Muscle of arm (tissue), 12 donors: ENCODE results near the gene MAN1B1. TPM values are rescaled to one million over a fixed set of nuclear protein-coding genes. Genes with fewer than 3 reads are reported as not detected.
"Not testable (repeated sequence)": the region's sequence is repeated elsewhere in the genome, so short reads cannot be mapped to it uniquely, and the experiment has no call there.

Source experiments
- DNase-seq: peaks from one replicate; pipeline ENCODE4 v3.0.0-alpha.2; 2013
- polyA plus RNA-seq, 12 donors: library from polyadenylated mRNA; unstranded; fragments of 120-200 nt; gene quantifications; one replicate each; pipeline ENCODE4 v1.2.1, GENCODE V29; 2013; ENCODE audit not compliant: insufficient read length in 12 of 12

The MAN1B1 gene
- polyA plus RNA-seq, 12 donors, result 34.2 to 65.1 (median 37.7) TPM; not detected in 1

- not testable (repeated sequence) for DNase-seq
Observed at GRCh38 chr9:137123952-137124462, 37.2 kb downstream of the MAN1B1 start.

GRCh38 chr9:137126786-137127185 is 40.0 kb downstream of the MAN1B1 start:
- no peak for DNase-seq

- no peak for DNase-seq
Observed at GRCh38 chr9:137127301-137128157, 40.7 kb downstream of the MAN1B1 start.

- DNase-seq, result no peak
Observed at GRCh38 chr9:137128158-137128861, 41.5 kb downstream of the MAN1B1 start.

GRCh38 chr9:137128862-137129455 is 42.2 kb downstream of the MAN1B1 start:
- DNase-seq, result no peak

DNA sequence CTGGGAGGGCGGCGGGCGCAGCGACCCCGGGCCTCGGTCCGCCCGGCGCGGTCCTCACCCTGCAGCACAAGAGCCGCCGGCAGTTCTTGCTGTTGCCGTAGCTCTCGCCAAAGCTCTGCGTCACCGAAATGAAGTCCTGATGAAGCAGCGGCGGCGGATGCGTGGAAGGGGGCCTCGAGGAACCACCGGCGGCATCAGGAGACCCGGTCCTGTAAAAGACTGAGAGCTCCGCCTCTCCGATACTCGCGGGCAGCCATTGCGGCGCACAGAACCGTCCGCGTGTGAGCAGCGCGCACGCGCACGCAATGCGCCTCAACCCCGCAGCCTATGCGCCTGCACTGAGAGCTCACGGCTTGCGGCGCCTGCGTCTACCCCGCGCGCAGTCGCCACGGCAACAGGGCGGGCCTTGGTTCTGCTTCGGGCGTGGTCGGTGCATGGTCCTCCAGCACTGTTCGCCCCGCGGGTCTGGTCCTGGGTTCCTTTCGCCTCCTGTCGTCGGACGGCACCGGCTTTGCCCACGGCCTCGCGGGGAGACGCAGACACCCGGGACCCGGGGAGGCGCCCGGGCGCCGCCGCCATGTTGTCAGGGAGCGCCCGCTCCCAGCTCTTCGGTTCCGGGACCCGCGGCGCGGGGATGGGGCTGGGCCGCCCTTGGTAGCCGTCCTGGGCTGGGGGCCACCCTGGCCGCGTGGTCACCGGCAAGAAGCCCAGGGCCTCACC is 42.8 kb downstream of the MAN1B1 start:
- DNase-seq, result peak; percentile 85

GRCh38 chr9:137130176-137130755 is 43.5 kb downstream of the MAN1B1 start:
- no peak for DNase-seq

- DNase-seq, result no peak
Observed at GRCh38 chr9:137134191-137134590, 47.4 kb downstream of the MAN1B1 start.

DNA sequence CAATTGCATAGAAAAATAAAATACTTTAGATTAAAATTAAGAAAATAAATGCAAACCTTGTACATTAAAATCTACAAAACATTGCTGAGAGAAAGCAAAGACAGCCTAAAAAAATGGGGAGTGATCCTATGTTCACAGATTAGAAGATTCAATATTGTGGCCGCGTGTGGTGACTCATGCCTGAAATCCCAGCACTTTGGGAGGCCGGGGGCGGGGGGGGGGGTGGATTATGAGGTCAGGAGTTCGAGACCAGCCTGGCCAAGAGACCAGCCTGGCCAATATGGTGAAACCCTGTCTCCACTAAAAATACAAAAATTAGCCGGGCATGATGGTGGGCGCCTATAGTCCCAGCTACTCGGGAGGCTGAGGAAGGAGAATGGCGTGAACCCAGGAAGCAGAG is 48.4 kb downstream of the MAN1B1 start:
- not testable (repeated sequence) for DNase-seq

DNA sequence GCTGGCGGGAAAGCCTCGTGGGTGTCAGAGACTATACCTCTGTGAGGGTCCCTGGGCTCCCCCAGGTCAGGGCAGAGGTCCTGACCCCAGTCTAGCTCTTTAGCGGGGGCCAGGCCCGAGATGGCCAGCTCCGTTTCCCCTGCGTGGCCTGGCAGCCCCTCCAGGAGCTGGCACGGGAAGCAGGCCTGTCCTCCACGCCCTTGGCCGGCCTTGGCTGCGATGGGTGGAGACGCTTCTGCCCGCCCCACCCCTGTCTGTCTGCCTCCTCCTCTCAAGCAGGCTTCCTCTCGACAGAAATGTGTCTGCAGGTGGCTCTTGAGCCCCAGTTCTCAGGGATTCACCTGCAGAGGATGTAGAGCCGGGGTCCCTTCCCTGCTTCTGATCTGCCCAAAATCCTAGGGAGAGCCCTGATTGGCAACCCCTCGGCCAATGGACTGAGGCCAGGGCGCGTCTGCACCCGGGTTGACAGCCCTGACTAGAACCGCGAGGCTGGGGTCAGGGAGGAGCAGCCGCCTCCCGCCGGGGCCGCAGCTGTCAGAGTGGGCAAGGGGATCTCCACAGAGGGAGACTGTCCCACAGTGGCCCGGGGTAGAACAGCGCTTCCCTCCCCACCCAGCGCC is 49.6 kb downstream of the MAN1B1 start:
- DNase-seq, result no peak

DNA sequence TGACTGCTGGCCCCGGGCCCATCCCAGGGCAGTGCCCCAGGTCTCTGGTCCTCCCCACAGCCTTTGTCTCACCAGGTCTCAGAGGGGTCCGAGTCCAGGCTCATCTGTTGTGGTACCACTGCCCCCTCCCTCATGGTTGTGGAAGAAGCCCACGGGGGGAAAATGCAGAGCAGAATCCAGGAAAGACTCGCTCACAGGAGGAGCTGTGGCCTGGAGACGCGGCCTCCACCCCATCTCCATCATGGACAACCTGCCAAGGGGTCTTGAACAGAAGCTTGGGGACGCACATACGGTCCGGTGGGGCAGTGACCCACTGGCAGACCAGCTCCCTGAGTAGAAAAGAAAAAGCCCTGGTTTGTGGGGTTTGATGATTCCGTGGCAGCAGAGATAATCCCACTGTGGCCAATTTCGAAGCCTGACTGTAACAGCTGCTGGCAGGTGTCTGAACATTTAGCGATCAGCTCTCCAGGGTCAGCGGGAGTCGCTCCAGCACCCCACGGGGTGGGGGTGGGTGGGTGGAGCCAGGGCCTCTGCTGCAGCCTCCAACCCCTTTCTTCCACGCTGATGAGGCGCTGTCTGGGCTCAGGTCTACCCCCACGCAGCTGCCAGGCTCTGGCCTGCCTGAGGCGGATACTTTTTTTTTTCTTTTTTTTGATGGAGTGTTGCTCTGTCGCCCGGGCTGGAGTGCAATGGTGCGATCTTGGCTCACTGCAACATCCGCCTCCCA is 50.3 kb downstream of the MAN1B1 start:
- DNase-seq, result no peak

GRCh38 chr9:137138058-137138721 is 51.4 kb downstream of the MAN1B1 start:
- no peak for DNase-seq

GRCh38 chr9:137138722-137139467 is 52.1 kb downstream of the MAN1B1 start, which contains the start of gene GRIN1:
Gene GRIN1, plus strand, starts transcription at chr9:137139154. Its CDS starts 333 bp downstream, at chr9:137139487.
- DNase-seq, result peak; percentile 40

DNA sequence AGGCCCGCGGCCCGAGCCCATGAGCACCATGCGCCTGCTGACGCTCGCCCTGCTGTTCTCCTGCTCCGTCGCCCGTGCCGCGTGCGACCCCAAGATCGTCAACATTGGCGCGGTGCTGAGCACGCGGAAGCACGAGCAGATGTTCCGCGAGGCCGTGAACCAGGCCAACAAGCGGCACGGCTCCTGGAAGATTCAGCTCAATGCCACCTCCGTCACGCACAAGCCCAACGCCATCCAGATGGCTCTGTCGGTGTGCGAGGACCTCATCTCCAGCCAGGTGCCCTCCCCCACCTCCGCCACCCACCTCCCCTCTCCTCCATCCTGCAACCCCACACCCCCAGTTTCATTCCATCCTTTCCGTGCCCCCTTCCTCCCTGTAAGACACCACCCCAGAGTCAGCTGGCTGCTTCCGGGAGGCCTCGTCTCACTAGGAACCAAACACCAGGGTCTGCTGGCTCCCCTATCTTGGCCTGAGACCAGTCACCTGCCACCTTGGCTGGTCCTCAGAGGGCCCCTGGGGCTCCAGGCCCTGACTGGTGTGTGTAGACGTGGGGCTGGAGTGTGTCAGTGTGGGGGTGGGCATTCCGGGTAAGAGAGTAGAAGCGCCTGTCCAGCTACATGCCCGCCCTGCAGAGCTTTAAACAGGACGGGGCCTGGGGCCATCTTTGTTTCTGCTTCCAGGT is 52.8 kb downstream of the MAN1B1 start:
- DNase-seq, result no peak

GRCh38 chr9:137140151-137141012 is 53.6 kb downstream of the MAN1B1 start:
- DNase-seq, result no peak

DNA sequence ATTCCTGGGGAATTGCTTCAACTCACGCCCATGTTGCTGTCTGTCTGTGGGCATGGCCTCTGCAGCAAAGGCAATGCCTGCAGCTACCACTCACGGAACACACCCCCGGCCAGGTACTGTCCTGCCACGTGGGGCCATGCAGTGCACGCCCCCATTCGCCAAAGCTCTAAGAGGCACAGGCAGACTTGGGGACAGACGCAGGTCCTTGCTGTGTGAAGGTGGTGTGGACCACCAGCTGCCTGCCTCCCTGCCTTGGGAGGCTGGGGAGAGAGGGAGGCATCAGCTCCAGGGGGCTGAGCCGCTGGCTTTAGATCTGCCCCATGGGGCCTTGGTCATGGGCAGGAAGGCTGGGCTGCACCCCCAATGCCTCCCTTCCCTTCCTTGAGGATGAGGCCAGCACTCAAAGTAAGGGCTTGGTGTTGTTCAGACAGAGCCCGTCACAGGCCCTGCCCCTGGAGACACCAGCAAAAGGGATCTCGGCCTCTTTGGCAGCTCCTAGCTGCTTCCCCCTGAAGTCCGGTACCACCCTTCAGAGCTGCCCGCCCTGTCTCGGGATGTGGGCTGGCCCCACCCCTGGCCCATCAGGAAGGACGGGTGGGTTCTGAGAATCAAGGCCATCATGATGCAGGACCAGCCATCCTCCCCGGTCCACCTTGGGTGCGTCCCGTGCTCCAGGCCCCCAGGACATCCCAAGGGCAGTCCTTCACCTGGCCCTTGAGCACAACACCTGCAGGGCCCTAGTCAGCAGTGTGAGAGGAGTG is 54.4 kb downstream of the MAN1B1 start:
- DNase-seq, result no peak
